ENCODE measurements around the gene GDF15. TPM values are rescaled to one million over a fixed set of nuclear protein-coding genes. Genes with fewer than 3 reads are reported as not detected.
A peak's percentile ranks its signal among the peaks of the same experiment; 100 is the strongest.

Gene GDF15
- polyA plus RNA-seq, 3 donors: 0.36 TPM; not detected in 2

- peaks cover 0 to 8% (median 0%) of the 10 kb centered on the region in 7 donors for H3K9me3 Mint-ChIP-seq
- intact Hi-C loops (cut with micrococcal nuclease): no loop called here
- H3K27ac Mint-ChIP-seq: no peak overlapping the region
- H3K4me3 ChIP-seq (replicated peaks in 1 of 3; ENCODE audit: low read depth in 2 of 3, low read length in 3 of 3): peak overlapping the region in 1 of 3 experiments; percentile 69
- peaks cover 31% of the 10 kb centered on the region for H3K4me1 Mint-ChIP-seq
- peaks cover 86% of the 10 kb centered on the region for H4K20me1 ChIP-seq (ENCODE audit: insufficient read depth, low read length)
- no peaks in the 10 kb centered on the region for H3K9me3 ChIP-seq (replicated peaks in 1 of 2; ENCODE audit: control insufficient read depth in 1 of 2, insufficient read depth in 1 of 2, low read length in 2 of 2)
- H3K27me3 Mint-ChIP-seq (ENCODE audit: low read depth in 3 of 3): peaks cover 22 to 63% (median 44%) of the 10 kb centered on the region in 3 donors
- peak overlapping the region in 1 of 2 donors; percentile 75 for H3K4me3 Mint-ChIP-seq
- H3K36me3 Mint-ChIP-seq: peaks cover 11 to 22% of the 10 kb centered on the region in 2 donors
- peak overlapping the region; percentile 78 for H3K4me2 ChIP-seq (replicated peaks; ENCODE audit: extremely low read depth, low read length, poor library complexity, severe bottlenecking)
- no peak overlapping the region for H3K27ac ChIP-seq (ENCODE audit: low read depth in 1 of 2, low read length in 2 of 2)
- peaks cover 19 to 33% of the 10 kb centered on the region in 2 donors for H3K4me1 ChIP-seq (ENCODE audit: control insufficient read depth in 1 of 2, insufficient read depth in 2 of 2, low read length in 2 of 2)
- no peak overlapping the region for H2AFZ ChIP-seq (ENCODE audit: insufficient read depth, low read depth, low read length, poor library complexity, severe bottlenecking)
- peaks cover 8 to 9% of the 10 kb centered on the region in 2 donors for H3K36me3 ChIP-seq (replicated peaks in 1 of 2; ENCODE audit: control insufficient read depth in 1 of 2, insufficient read depth in 2 of 2, low read length in 2 of 2)
- no peak overlapping the region for H3K9ac ChIP-seq (ENCODE audit: insufficient read depth, low read length, poor library complexity, severe bottlenecking)
- no peak for TF ChIP-seq CTCF (IDR thresholded peaks at IDR 0.05)
- no peaks in the 10 kb centered on the region for H3K79me2 ChIP-seq (ENCODE audit: insufficient read depth, low read length)
- no peak for DNase-seq
- peaks cover 0 to 40% of the 10 kb centered on the region in 2 donors for H3K27me3 ChIP-seq (ENCODE audit: control insufficient read depth in 2 of 2, insufficient read depth in 2 of 2, low read length in 2 of 2)
- 48% methylated on average over 19 of the region's 24 CpGs for WGBS (ENCODE audit: insufficient coverage)
These were observed 52.5 kb downstream of the GDF15 start for GRCh38 chr19:18438331-18439024.

Small RNA genes lying within 50 kb of the gene (small RNA-seq; reads per million reads assigned to genes)
- gene MIR3189 (ENCODE audit: insufficient read length, low read depth): not detected

Other genes with a start within 250 kb of the GDF15 start
- 1 to 10 TPM in 2 of 3 donors, under 1 TPM in 1; 0.99 to 7.7 (median 2.0) TPM for gene PIK3R2, start 233.0 kb upstream of the GDF15 start, polyA plus RNA-seq
- gene IFI30, start 212.3 kb upstream of the GDF15 start, polyA plus RNA-seq: 1,000 to 10,000 TPM; 3,608 to 6,022 (median 4,550) TPM
- 10 to 100 TPM; 14.3 to 20.2 (median 15.0) TPM for gene MPV17L2, start 192.9 kb upstream of the GDF15 start, polyA plus RNA-seq
- 1 to 10 TPM in 1 of 3 donors, under 1 TPM in 2; 0.55 to 8.7 (median 0.56) TPM for gene RAB3A, start 182.1 kb upstream of the GDF15 start, polyA plus RNA-seq
- gene PDE4C, start 159.7 kb upstream of the GDF15 start, polyA plus RNA-seq: not detected
- gene IQCN, start 111.7 kb upstream of the GDF15 start, polyA plus RNA-seq: 1 to 10 TPM in 1 of 3 donors, not detected in 2; 6.9 TPM
- 1,000 to 10,000 TPM in 1 of 3 donors, 10 to 100 TPM in 2; 22.5 to 1,792 (median 86.9) TPM for gene JUND, start 104.5 kb upstream of the GDF15 start, polyA plus RNA-seq
- 100 to 1,000 TPM in 1 of 3 donors, 10 to 100 TPM in 2; 66.5 to 143 (median 97.0) TPM for gene LSM4, start 63.1 kb upstream of the GDF15 start, polyA plus RNA-seq
- gene PGPEP1, start 45.6 kb upstream of the GDF15 start, polyA plus RNA-seq: 10 to 100 TPM; 10.3 to 25.1 (median 10.3) TPM
- gene LRRC25, start 11.5 kb downstream of the GDF15 start, polyA plus RNA-seq: 100 to 1,000 TPM; 173 to 581 (median 416) TPM
- 10 to 100 TPM; 38.5 to 74.5 (median 48.3) TPM for gene SSBP4, start 33.2 kb downstream of the GDF15 start, polyA plus RNA-seq
- 1 to 10 TPM in 1 of 3 donors, not detected in 2; 3.7 TPM for gene ISYNA1, start 52.0 kb downstream of the GDF15 start, polyA plus RNA-seq
- gene ELL, start 135.9 kb downstream of the GDF15 start, polyA plus RNA-seq: 10 to 100 TPM; 12.2 to 35.3 (median 12.6) TPM
- gene FKBP8, start 157.4 kb downstream of the GDF15 start, polyA plus RNA-seq: 100 to 1,000 TPM in 1 of 3 donors, 10 to 100 TPM in 2; 78.0 to 159 (median 81.2) TPM
- 100 to 1,000 TPM in 1 of 3 donors, 10 to 100 TPM in 2; 74.4 to 194 (median 87.9) TPM for gene KXD1, start 171.7 kb downstream of the GDF15 start, polyA plus RNA-seq
- gene UBA52, start 185.7 kb downstream of the GDF15 start, polyA plus RNA-seq: 1,000 to 10,000 TPM in 1 of 3 donors, 100 to 1,000 TPM in 2; 832 to 3,024 (median 896) TPM
- gene REX1BD, start 202.6 kb downstream of the GDF15 start, polyA plus RNA-seq: 100 to 1,000 TPM in 2 of 3 donors, 10 to 100 TPM in 1; 83.7 to 141 (median 122) TPM
- gene CRLF1, start 220.6 kb downstream of the GDF15 start, polyA plus RNA-seq: under 1 TPM in 1 of 3 donors, not detected in 2; 0.19 TPM
- gene TMEM59L, start 226.7 kb downstream of the GDF15 start, polyA plus RNA-seq: not detected

Measured in CD14-positive monocyte (primary cell).